Measurements from ENCODE around the gene CRTAP. TPM values are rescaled to one million over a fixed set of nuclear protein-coding genes. Genes with fewer than 3 reads are reported as not detected.

CRTAP gene
- polyA plus RNA-seq, 3 donors: 134 to 321 (median 317) TPM

DNA sequence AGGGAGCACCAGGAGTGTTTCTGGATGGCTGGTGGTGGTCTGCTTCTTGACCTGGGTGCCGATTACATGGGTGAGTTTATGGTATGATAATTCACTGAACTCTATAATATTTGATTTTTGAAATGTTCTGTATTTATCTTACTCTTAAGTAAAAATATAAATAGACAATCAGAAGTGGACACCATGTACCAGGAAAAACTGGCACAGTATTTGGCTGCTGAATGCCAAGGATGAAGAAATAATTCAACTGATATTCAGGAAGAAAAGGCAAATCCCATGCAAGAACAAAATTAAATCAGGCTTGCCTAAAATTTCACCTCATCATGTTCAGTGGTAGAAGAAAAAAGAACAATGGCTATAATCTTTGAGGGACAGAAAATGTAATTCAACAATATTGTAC, 51.6 kb downstream of the CRTAP start:
- no peaks in the 10 kb centered on the region for H3K27me3 ChIP-seq (ENCODE audit: control insufficient read depth in 2 of 2, insufficient read depth in 2 of 2, low read length in 2 of 2)
- Mint-ChIP-seq H3K4me3 (no peak overlapping the region), H3K27me3 (ENCODE audit: low read depth in 3 of 3) (peaks cover 0 to 2% (median 1%) of the 10 kb centered on the region in 3 donors), H3K9me3 (no peaks in the 10 kb centered on the region), H3K27ac (no peak overlapping the region), H3K4me1 (peaks cover 7% of the 10 kb centered on the region), H3K36me3 (no peaks in the 10 kb centered on the region)
- intact Hi-C loops (cut with micrococcal nuclease): no loop called here
- no peak overlapping the region for H3K9ac ChIP-seq (ENCODE audit: insufficient read depth, low read length, poor library complexity, severe bottlenecking)
- H2AFZ ChIP-seq (ENCODE audit: insufficient read depth, low read depth, low read length, poor library complexity, severe bottlenecking): no peak overlapping the region
- no peak for TF ChIP-seq CTCF (IDR thresholded peaks at IDR 0.05)
- H3K4me3 ChIP-seq (replicated peaks in 1 of 3; ENCODE audit: low read depth in 2 of 3, low read length in 3 of 3): no peak overlapping the region
- no CpG with 5 or more reads among the region's 1 CpG for WGBS (ENCODE audit: insufficient coverage)
- no peak overlapping the region for H3K27ac ChIP-seq (ENCODE audit: low read depth in 1 of 2, low read length in 2 of 2)
- H3K9me3 ChIP-seq (replicated peaks in 1 of 2; ENCODE audit: control insufficient read depth in 1 of 2, insufficient read depth in 1 of 2, low read length in 2 of 2): no peaks in the 10 kb centered on the region
- H3K36me3 ChIP-seq (replicated peaks in 1 of 2; ENCODE audit: control insufficient read depth in 1 of 2, insufficient read depth in 2 of 2, low read length in 2 of 2): no peaks in the 10 kb centered on the region
- H3K79me2 ChIP-seq (ENCODE audit: insufficient read depth, low read length): no peaks in the 10 kb centered on the region
- no peak overlapping the region for H3K4me2 ChIP-seq (replicated peaks; ENCODE audit: extremely low read depth, low read length, poor library complexity, severe bottlenecking)
- no peak for DNase-seq
- H4K20me1 ChIP-seq (ENCODE audit: insufficient read depth, low read length): no peaks in the 10 kb centered on the region
- peaks cover 0 to 3% of the 10 kb centered on the region in 2 donors for H3K4me1 ChIP-seq (ENCODE audit: control insufficient read depth in 1 of 2, insufficient read depth in 2 of 2, low read length in 2 of 2)

DNA sequence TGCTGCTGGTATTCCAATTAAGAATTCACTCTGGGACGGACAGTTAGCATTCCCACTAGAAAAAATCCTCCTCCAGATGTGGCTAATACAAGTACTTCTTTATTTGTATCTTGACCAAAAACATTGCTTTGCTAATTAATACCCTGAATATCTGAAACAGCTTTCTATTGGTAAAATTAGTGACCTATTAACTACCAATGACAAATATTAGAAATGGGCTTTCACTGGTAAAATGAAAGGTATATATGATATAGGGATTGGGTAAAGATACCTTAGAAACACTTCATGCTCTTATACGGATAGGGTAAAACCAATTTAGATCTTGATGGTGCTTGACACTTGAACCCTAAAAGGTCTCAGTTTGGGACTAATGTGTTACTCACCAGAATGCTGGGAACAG, 52.3 kb downstream of the CRTAP start:
- no peak for TF ChIP-seq CTCF (IDR thresholded peaks at IDR 0.05)
- no peaks in the 10 kb centered on the region for H3K36me3 ChIP-seq (replicated peaks in 1 of 2; ENCODE audit: control insufficient read depth in 1 of 2, insufficient read depth in 2 of 2, low read length in 2 of 2)
- H3K9ac ChIP-seq (ENCODE audit: insufficient read depth, low read length, poor library complexity, severe bottlenecking): no peak overlapping the region
- no peak overlapping the region for H3K27ac Mint-ChIP-seq
- peaks cover 0 to 2% (median 0%) of the 10 kb centered on the region in 3 donors for H3K27me3 Mint-ChIP-seq (ENCODE audit: low read depth in 3 of 3)
- H3K27ac ChIP-seq (ENCODE audit: low read depth in 1 of 2, low read length in 2 of 2): no peak overlapping the region
- H4K20me1 ChIP-seq (ENCODE audit: insufficient read depth, low read length): no peaks in the 10 kb centered on the region
- H3K4me1 ChIP-seq (ENCODE audit: control insufficient read depth in 1 of 2, insufficient read depth in 2 of 2, low read length in 2 of 2): peaks cover 0 to 3% of the 10 kb centered on the region in 2 donors
- H3K4me1 Mint-ChIP-seq: peaks cover 7% of the 10 kb centered on the region
- H3K4me3 Mint-ChIP-seq: no peak overlapping the region
- H3K4me3 ChIP-seq (replicated peaks in 1 of 3; ENCODE audit: low read depth in 2 of 3, low read length in 3 of 3): no peak overlapping the region
- no peak overlapping the region for H3K4me2 ChIP-seq (replicated peaks; ENCODE audit: extremely low read depth, low read length, poor library complexity, severe bottlenecking)
- H3K79me2 ChIP-seq (ENCODE audit: insufficient read depth, low read length): no peaks in the 10 kb centered on the region
- intact Hi-C loops (cut with micrococcal nuclease): no loop called here
- no peaks in the 10 kb centered on the region for H3K9me3 ChIP-seq (replicated peaks in 1 of 2; ENCODE audit: control insufficient read depth in 1 of 2, insufficient read depth in 1 of 2, low read length in 2 of 2)
- H3K27me3 ChIP-seq (ENCODE audit: control insufficient read depth in 2 of 2, insufficient read depth in 2 of 2, low read length in 2 of 2): no peaks in the 10 kb centered on the region
- H3K36me3 Mint-ChIP-seq: no peaks in the 10 kb centered on the region
- no peak for DNase-seq
- no peak overlapping the region for H2AFZ ChIP-seq (ENCODE audit: insufficient read depth, low read depth, low read length, poor library complexity, severe bottlenecking)
- 100% methylated on average over 1 of the region's 2 CpGs for WGBS (ENCODE audit: insufficient coverage)
- H3K9me3 Mint-ChIP-seq: no peaks in the 10 kb centered on the region

All from CD14-positive monocyte (primary cell).